HepG2 (cell line): ENCODE measurements around the gene UTP20. TPM values are rescaled to one million over a fixed set of nuclear protein-coding genes. Genes with fewer than 3 reads are reported as not detected.
A peak's percentile ranks its signal among the peaks of the same experiment; 100 is the strongest.

Experiments
- FOXO1 ChIP-seq: sonication (generic); formaldehyde crosslinking; IDR thresholded peaks from 2 replicates; pipeline ENCODE4 v1.4.0; 2020; ENCODE audit warnings: missing genetic modification reagents
- HCFC1 ChIP-seq: fragments of 150-350 bp; IDR thresholded peaks from 2 replicates; pipeline ENCODE4 v1.6.1; 2014; ENCODE audit warnings: low read depth, low read length
- HDAC2 ChIP-seq: sonication (generic); formaldehyde crosslinking; IDR thresholded peaks from 2 replicates; pipeline ENCODE4 v1.4.0; 2020; ENCODE audit warnings: missing genetic modification reagents
- ISX ChIP-seq: sonication (generic); formaldehyde crosslinking; conservative IDR thresholded peaks from 2 replicates; pipeline ENCODE4 v1.5.0; 2020; ENCODE audit warnings: missing genetic modification reagents
- KAT8 ChIP-seq: IDR thresholded peaks from 2 replicates; pipeline ENCODE4 v1.6.1; 2016; ENCODE audit warnings: missing genetic modification reagents, missing compliant biosample characterization
- KLF6 ChIP-seq: IDR thresholded peaks from 2 replicates; pipeline ENCODE4 v1.8.0; 2016; ENCODE audit warnings: missing biosample characterization, missing genetic modification reagents
- PAX8 ChIP-seq: sonication (generic); formaldehyde crosslinking; IDR thresholded peaks from 2 replicates; pipeline ENCODE4 v1.8.0; 2022; ENCODE audit warnings: mild to moderate bottlenecking, missing genetic modification reagents, borderline replicate concordance
- PHF8 ChIP-seq: sonication (generic); formaldehyde crosslinking; IDR thresholded peaks from 2 replicates; pipeline ENCODE4 v1.5.0; 2020; ENCODE audit warnings: missing genetic modification reagents
- PRMT3 ChIP-seq: sonication (generic); formaldehyde crosslinking; IDR thresholded peaks from 2 replicates; pipeline ENCODE4 v1.8.1; 2022; ENCODE audit warnings: low read depth, mild to moderate bottlenecking, moderate library complexity, missing genetic modification reagents, borderline replicate concordance
- RCOR2 ChIP-seq: IDR thresholded peaks from 2 replicates; pipeline ENCODE4 v1.6.1; 2016; ENCODE audit warnings: missing biosample characterization, missing genetic modification reagents
- RNF2 ChIP-seq: fragments of 450-650 bp; conservative IDR thresholded peaks from 2 replicates; pipeline ENCODE4 v1.6.1; 2016; ENCODE audit warnings: low read depth
- RORA ChIP-seq: sonication (generic); formaldehyde crosslinking; IDR thresholded peaks from 2 replicates; pipeline ENCODE4 v1.5.0; 2020; ENCODE audit warnings: mild to moderate bottlenecking, missing genetic modification reagents, moderate library complexity
- RXRA ChIP-seq: sonication (generic); formaldehyde crosslinking; IDR thresholded peaks from 2 replicates; pipeline ENCODE4 v1.5.1; 2020; ENCODE audit warnings: missing genetic modification reagents
- SAP130 ChIP-seq: IDR thresholded peaks from 2 replicates; pipeline ENCODE4 v1.6.1; 2016; ENCODE audit warnings: low read depth
- SCMH1 ChIP-seq: sonication (generic); formaldehyde crosslinking; IDR thresholded peaks from 2 replicates; pipeline ENCODE4 v1.9.0; 2021; ENCODE audit warnings: missing genetic modification reagents, mild to moderate bottlenecking, borderline replicate concordance
- SIN3A ChIP-seq: IDR thresholded peaks from 2 replicates; pipeline ENCODE4 v1.6.1; 2011; ENCODE audit warnings: low read depth, mild to moderate bottlenecking, control low read depth, low read length, borderline replicate concordance
- SPEN ChIP-seq: sonication (generic); formaldehyde crosslinking; IDR thresholded peaks from 2 replicates; pipeline ENCODE4 v1.5.1; 2020; ENCODE audit warnings: low read depth, mild to moderate bottlenecking, missing genetic modification reagents
- ZFP37 ChIP-seq: sonication (generic); formaldehyde crosslinking; IDR thresholded peaks from 2 replicates; pipeline ENCODE4 v1.4.0; 2020; ENCODE audit warnings: missing genetic modification reagents, borderline replicate concordance
- ZFP90 ChIP-seq: sonication (generic); formaldehyde crosslinking; IDR thresholded peaks from 2 replicates; pipeline ENCODE4 v1.8.0; 2022; ENCODE audit warnings: missing genetic modification reagents, mild to moderate bottlenecking, inconsistent platforms, borderline replicate concordance
- ZFY ChIP-seq: sonication (generic); formaldehyde crosslinking; IDR thresholded peaks from 2 replicates; pipeline ENCODE4 v1.4.0; 2020; ENCODE audit warnings: missing genetic modification reagents
- ZNF777 ChIP-seq: sonication (generic); formaldehyde crosslinking; IDR thresholded peaks from 2 replicates; pipeline ENCODE4 v1.4.0; 2020; ENCODE audit warnings: missing genetic modification reagents
- ZNF83 ChIP-seq: sonication (generic); formaldehyde crosslinking; IDR thresholded peaks from 2 replicates; pipeline ENCODE4 v1.4.0; 2020; ENCODE audit warnings: missing genetic modification reagents, mild to moderate bottlenecking, borderline replicate concordance
- ZSCAN25 ChIP-seq: sonication (generic); formaldehyde crosslinking; IDR thresholded peaks from 2 replicates; pipeline ENCODE4 v1.8.0; 2022; ENCODE audit warnings: mild to moderate bottlenecking, missing genetic modification reagents
- polyA plus RNA-seq, 8 experiments: library from polyadenylated mRNA; depleted of rRNA in 3 of 8; stranded (reverse) in 7 of 8; unstranded in 1 of 8; fragments of >200 nt; fragmentation: Illumina TruSeq in 4 of 8; extraction: Trizol in 4 of 8; gene quantifications; 2 replicates each; pipeline versions ENCODE4 v1.2.1 to v1.2.3, GENCODE V29; 2011 to 2016; ENCODE audit warnings: low read depth in 4 of 8, missing spikeins in 1 of 8, mixed read lengths in 1 of 8; ENCODE audit not compliant: insufficient read depth in 1 of 8
- total RNA-seq, 5 experiments: library from RNA; depleted of rRNA; stranded (reverse); fragments of >200 nt; fragmentation: Illumina TruSeq; extraction: Trizol; gene quantifications; 2 replicates each; pipeline ENCODE4 v1.2.3, GENCODE V29; 2016; ENCODE audit warnings: low read depth in 1 of 5
- TF ChIP-seq, protein P1 (sequence below): sonication (generic); formaldehyde crosslinking; IDR thresholded peaks from 2 replicates; pipeline ENCODE4 v1.4.0; 2020; ENCODE audit warnings: mild to moderate bottlenecking, missing genetic modification reagents
- TF ChIP-seq, protein P2 (sequence below): IDR thresholded peaks from 2 replicates; pipeline ENCODE4 v1.6.1; 2016
- TF ChIP-seq, protein P3 (sequence below): sonication (generic); formaldehyde crosslinking; IDR thresholded peaks from 2 replicates; pipeline ENCODE4 v1.5.0; 2020; ENCODE audit warnings: missing genetic modification reagents, mild to moderate bottlenecking, borderline replicate concordance

Gene UTP20
- total and polyA plus RNA-seq, 2 of the 13 experiments (the other 11 are each of a cell fraction or from before 2014, with no cell fraction given): 9.0 to 38.5 TPM

DNA sequence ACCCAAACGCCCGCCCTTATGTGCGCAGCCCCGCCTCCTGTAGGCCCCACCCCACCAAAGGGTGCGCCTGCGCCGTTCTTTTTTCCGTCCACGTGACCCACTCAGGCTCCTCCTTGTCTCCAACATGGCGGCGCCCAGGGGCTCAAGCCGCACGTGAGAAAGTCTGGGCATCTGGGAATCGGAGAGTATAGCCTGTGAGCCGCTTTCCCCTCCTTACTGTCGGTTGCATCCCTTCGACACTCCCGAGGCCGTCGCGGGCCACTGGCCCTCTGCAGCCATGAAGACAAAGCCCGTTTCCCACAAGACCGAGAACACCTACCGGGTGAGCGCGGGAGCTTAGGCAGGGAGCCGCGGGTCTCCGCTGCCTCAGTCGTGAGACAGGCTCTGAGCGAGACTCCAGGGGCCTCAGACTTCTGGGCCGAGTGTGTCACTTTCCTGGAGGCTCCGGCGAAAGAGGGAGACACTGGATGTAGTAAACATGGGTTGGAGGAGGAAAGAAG, at the start of gene UTP20 (continued):
- TF ChIP-seq RXRA (CRISPR knock-in tag) (peak; percentile 42; the same call in 1 of the 2 replicates), SIN3A (peak; percentile 99), RCOR2 (CRISPR knock-in tag) (no peak), PRMT3 (CRISPR knock-in tag) (no peak), ISX (CRISPR knock-in tag) (no peak), ZFP90 (CRISPR knock-in tag) (peak; percentile 83), ZNF83 (CRISPR knock-in tag) (no peak), PHF8 (CRISPR knock-in tag) (peak; percentile 85), SAP130 (CRISPR knock-in tag) (peak; percentile 100), KAT8 (CRISPR knock-in tag) (peak; percentile 98), SPEN (CRISPR knock-in tag) (no peak), ZNF777 (CRISPR knock-in tag) (peak; percentile 36; the same call in 1 of the 2 replicates), FOXO1 (CRISPR knock-in tag) (no peak), RNF2 (0 out of 2 replicates have a peak, but pooled peaks have one; percentile 45), RORA (CRISPR knock-in tag) (no peak), HDAC2 (peak; percentile 74), SCMH1 (CRISPR knock-in tag) (no peak), ZFY (0 out of 2 replicates have a peak, but pooled peaks have one; percentile 36), ZFP37 (CRISPR knock-in tag) (0 out of 2 replicates have a peak, but pooled peaks have one; percentile 43), PAX8 (CRISPR knock-in tag) (no peak), ZSCAN25 (CRISPR knock-in tag) (no peak), KLF6 (CRISPR knock-in tag) (peak; percentile 34; the same call in 1 of the 2 replicates), HCFC1 (peak; percentile 52; the same call in 1 of the 2 replicates)
- TF ChIP-seq, protein P1, sequence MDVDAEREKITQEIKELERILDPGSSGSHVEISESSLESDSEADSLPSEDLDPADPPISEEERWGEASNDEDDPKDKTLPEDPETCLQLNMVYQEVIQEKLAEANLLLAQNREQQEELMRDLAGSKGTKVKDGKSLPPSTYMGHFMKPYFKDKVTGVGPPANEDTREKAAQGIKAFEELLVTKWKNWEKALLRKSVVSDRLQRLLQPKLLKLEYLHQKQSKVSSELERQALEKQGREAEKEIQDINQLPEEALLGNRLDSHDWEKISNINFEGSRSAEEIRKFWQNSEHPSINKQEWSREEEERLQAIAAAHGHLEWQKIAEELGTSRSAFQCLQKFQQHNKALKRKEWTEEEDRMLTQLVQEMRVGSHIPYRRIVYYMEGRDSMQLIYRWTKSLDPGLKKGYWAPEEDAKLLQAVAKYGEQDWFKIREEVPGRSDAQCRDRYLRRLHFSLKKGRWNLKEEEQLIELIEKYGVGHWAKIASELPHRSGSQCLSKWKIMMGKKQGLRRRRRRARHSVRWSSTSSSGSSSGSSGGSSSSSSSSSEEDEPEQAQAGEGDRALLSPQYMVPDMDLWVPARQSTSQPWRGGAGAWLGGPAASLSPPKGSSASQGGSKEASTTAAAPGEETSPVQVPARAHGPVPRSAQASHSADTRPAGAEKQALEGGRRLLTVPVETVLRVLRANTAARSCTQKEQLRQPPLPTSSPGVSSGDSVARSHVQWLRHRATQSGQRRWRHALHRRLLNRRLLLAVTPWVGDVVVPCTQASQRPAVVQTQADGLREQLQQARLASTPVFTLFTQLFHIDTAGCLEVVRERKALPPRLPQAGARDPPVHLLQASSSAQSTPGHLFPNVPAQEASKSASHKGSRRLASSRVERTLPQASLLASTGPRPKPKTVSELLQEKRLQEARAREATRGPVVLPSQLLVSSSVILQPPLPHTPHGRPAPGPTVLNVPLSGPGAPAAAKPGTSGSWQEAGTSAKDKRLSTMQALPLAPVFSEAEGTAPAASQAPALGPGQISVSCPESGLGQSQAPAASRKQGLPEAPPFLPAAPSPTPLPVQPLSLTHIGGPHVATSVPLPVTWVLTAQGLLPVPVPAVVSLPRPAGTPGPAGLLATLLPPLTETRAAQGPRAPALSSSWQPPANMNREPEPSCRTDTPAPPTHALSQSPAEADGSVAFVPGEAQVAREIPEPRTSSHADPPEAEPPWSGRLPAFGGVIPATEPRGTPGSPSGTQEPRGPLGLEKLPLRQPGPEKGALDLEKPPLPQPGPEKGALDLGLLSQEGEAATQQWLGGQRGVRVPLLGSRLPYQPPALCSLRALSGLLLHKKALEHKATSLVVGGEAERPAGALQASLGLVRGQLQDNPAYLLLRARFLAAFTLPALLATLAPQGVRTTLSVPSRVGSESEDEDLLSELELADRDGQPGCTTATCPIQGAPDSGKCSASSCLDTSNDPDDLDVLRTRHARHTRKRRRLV: 0 out of 2 replicates have a peak, but pooled peaks have one; percentile 45
- TF ChIP-seq, protein P2, sequence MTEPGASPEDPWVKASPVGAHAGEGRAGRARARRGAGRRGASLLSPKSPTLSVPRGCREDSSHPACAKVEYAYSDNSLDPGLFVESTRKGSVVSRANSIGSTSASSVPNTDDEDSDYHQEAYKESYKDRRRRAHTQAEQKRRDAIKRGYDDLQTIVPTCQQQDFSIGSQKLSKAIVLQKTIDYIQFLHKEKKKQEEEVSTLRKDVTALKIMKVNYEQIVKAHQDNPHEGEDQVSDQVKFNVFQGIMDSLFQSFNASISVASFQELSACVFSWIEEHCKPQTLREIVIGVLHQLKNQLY: peak; percentile 21; the same call in 1 of the 2 replicates
- TF ChIP-seq, protein P3, sequence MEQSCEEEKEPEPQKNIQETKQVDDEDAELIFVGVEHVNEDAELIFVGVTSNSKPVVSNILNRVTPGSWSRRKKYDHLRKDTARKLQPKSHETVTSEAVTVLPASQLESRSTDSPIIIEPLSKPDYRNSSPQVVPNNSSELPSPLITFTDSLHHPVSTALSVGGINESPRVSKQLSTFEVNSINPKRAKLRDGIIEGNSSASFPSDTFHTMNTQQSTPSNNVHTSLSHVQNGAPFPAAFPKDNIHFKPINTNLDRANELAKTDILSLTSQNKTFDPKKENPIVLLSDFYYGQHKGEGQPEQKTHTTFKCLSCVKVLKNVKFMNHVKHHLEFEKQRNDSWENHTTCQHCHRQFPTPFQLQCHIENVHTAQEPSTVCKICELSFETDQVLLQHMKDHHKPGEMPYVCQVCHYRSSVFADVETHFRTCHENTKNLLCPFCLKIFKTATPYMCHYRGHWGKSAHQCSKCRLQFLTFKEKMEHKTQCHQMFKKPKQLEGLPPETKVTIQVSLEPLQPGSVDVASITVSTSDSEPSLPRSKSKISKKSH (CRISPR knock-in tag): peak; percentile 56; the same call in 1 of the 2 replicates
